ENCODE data around the gene SLC35E2B.
"Not testable (repeated sequence)": the region's sequence is repeated elsewhere in the genome, so short reads cannot be mapped to it uniquely, and the experiment has no call there.

SLC35E2B gene

GRCh38 chr1:1637479-1637875, 55.1 kb downstream of the SLC35E2B start:
- not testable (repeated sequence) for DNase-seq

- not testable (repeated sequence) for DNase-seq
These were observed 55.7 kb downstream of the SLC35E2B start for GRCh38 chr1:1636621-1637478.

GRCh38 chr1:1634613-1635012, 58.0 kb downstream of the SLC35E2B start:
- not testable (repeated sequence) for DNase-seq

- DNase-seq: not testable (repeated sequence)
These were observed 59.2 kb downstream of the SLC35E2B start for GRCh38 chr1:1633409-1633808.

- no peak for DNase-seq
These were observed 60.7 kb downstream of the SLC35E2B start, which contains the start of gene MMP23B for GRCh38 chr1:1631782-1632420. Gene MMP23B, plus strand, starts transcription at chr1:1632173. Its CDS starts 46 bp downstream, at chr1:1632219.

GRCh38 chr1:1630965-1631781, 61.4 kb downstream of the SLC35E2B start:
- DNase-seq: no peak

- DNase-seq: no peak
These were observed 62.2 kb downstream of the SLC35E2B start for GRCh38 chr1:1630191-1630964.

DNA sequence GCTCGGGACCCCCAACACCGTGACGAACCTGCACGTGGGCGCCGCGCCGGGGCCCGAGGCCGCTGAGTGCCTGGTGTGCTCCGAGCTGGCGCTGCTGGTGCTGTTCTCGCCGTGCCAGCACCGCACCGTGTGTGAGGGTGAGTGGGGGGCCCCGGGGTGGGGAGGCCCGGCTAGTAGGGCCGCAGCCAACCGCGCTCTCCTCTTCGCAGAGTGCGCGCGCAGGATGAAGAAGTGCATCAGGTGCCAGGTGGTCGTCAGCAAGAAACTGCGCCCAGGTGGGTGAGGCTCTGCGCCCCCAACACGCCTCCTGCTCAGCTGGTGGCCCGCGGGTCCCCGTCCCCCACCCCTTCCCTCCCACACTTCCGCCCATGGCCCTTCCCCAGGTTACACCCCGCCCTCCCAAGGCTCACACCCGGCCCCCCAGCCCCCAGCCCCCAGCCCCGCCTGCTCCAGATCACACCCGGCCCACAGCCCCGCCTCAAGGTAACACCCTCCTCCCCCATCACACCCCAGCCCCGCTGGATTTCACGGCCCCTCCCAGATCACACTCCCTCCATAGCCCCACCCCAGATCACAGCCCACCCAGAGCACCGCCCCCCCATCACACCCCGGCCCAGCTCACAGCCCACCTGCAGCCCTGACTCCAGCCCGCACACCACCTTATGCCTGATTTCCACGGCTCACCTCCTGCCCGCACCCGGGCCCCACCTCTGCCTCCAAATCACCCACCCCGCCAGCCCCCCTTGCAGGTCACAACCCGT, 63.0 kb downstream of the SLC35E2B start:
- no peak for DNase-seq

GRCh38 chr1:1628754-1629429, 63.7 kb downstream of the SLC35E2B start:
- no peak for DNase-seq

DNA sequence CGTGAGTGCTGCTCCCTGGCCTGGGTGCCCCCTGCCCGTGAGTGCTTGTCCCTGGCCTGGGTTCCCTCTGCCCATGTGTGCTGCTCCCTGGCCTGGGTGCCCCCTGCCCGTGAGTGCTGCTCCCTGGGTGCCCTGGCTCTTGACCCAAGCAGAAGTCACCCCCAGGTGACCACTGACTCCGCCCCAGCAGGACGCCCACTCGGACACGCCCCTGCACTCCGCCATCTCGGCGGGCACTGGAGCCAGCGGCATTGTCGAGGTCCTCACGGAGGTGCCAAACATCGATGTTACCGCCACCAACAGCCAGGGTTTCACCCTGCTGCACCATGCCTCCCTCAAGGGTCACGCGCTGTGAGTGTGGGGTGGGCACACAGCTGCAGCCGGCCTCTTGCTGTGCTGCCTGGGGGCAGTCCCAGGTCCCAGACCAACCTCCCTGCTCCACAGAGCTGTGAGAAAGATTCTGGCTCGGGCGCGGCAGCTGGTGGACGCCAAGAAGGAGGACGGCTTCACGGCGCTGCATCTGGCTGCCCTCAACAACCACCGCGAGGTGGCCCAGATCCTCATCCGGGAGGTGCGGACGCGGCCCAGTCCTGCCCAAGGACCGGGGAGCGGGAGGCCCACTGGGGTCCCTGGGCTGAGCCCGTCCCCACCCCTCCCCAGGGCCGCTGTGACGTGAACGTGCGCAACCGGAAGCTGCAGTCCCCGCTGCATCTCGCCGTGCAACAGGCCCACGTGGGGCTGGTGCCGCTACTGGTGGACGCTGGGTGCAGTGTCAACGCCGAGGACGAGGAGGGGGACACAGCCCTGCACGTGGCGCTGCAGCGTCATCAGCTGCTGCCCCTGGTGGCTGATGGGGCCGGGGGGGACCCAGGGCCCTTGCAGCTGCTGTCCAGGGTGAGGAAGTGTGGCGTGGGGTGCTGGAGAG, 64.5 kb downstream of the SLC35E2B start:
- DNase-seq: no peak

GRCh38 chr1:1627261-1627828, 65.2 kb downstream of the SLC35E2B start:
- DNase-seq: no peak

DNA sequence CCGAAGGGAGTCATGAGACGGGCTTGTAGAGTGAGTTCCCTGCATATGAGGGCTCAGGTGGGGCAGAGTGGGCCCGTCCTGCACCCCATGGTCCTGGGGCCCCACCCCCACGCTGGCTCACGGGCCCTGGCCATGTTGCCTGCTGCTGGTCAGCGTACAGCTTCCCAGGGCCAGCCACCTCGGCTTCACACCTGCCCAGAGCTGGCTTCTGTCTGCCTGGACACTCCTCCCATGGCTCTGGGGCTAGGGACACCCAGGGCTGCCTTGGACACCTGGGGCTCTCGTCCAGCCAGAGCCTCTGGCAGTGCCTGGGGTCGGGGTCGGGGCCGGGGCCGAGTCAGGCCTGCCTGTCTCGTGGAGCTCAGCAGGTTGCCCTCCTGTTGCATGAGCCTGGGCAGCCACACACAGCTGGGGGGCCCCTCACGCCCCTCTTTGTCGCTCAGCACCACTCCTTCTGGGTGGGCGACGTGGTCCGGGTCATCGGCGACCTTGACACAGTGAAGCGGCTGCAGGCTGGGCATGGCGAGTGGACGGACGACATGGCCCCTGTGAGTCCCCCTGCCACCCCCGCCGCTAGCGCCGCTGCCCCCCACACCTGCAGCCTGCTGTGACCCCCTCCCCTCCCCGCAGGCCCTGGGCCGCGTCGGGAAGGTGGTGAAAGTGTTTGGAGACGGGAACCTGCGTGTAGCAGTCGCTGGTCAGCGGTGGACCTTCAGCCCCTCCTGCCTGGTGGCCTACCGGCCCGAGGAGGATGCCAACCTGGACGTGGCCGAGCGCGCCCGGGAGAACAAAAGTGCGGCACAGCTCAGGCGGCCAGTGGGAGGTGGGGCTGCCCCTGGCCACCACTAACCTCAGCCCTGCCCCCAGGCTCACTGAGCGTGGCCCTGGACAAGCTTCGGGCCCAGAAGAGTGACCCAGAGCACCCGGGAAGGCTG, 66.1 kb downstream of the SLC35E2B start:
- no peak for DNase-seq

DNA sequence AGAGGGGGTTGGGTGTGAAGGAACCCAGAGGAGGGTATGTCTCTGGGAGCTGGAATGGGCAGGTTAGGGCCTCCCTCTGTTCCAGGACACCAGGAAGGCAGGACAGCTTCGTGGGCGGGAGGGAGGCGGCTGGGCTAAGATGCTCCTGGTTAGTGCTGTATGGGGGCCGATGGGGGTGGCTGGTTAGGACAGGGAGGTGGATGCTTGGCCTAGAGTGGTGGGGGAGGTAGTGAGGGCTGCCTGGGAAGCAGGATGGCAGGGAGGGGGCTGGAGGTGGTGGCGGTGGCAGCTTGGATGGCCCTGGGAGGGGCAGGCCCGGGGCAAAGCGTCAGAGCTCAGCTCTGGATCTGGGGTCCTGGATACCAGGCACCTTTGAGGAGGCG, 66.8 kb downstream of the SLC35E2B start:
- DNase-seq: no peak

DNA sequence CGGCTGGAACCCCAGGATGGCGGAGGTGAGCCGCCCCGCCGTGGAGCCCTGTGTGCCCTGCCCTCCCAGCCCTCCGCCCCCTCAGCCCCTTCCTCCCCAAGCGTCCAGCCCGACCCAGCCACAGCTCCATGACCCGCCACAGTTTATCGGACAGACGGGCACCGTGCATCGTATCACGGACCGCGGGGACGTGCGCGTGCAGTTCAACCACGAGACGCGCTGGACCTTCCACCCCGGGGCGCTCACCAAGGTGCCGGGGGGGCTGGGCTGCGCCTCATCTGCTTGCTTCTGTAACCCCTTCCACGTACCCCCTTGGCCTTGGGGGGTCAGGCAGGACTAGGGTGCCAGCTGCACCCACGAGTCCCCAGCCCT, 67.2 kb downstream of the SLC35E2B start:
- DNase-seq: no peak

DNA sequence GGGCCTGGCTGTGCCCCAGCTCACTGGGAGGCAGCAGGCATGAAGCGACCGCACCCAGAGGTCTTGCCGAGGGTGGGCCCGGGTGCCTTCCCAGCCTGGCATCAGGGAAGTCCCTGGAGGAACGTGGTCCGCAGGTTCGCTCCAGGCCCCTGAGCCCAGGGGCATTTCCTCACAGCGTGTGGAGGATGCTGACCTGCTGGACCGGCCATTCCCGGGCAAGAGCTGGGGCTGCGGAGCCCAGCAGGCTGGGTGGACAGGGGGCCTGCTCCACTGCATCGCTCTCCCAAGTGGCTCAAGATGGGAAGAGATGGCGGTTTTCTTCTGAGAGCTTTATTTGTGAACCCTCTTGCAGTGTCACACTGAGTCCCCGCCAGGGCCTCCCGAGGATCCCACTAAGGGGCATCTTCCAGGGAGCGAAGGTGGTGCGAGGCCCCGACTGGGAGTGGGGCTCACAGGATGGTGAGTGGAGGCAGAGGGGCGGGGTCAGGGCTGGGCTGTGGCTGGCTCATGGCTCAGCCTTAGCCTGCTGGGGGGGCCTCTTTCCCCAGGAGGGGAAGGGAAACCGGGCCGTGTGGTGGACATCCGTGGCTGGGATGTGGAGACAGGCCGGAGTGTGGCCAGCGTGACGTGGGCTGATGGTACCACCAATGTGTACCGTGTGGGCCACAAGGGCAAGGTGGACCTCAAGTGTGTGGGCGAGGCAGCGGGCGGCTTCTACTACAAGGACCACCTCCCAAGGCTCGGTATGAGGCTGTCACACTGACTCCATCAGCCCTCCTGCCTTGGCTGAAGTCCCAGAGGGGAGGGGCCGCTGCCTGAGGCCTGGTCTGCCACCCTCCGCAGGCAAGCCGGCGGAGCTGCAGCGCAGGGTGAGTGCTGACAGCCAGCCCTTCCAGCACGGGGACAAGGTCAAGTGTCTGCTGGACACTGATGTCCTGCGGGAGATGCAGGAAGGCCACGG, 67.9 kb downstream of the SLC35E2B start:
- DNase-seq: no peak

DNA sequence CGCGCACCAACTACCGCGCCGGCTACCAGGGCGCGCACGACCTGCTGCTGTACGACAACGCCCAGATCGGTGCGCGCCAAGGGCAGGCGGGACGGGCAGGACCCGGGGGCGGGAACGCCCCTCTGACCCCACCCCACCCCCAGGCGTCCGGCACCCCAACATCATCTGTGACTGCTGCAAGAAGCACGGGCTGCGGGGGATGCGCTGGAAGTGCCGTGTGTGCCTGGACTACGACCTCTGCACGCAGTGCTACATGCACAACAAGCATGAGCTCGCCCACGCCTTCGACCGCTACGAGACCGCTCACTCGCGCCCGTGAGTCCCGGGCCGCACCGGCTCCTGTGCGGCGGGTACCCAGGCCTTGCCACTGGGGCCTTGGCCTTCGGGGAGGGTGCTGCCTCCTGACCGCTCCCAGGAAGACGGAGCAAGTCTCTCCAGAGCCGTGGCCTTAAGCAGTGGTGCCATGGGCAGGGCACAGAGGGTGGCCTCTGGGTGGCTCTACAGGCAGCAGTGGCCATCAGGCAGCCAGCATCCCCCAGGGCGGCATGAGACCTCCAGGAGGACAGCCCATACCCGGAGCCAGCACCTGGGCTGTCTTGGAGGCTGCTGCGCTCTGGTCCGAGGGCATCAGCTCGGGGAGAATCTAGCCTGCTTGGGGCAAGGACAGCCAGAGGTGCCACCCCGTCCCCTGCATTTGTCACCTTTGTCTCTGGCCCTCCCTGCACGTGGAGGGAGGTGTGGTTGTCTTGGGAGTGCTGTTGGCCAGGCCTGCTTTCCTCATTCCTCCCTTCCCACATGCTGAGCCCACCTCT, 68.8 kb downstream of the SLC35E2B start:
- no peak for DNase-seq

Measured in SHP77 treated with DMSO at 0.1 percent for 48 hours (cell line).